CD4-positive, alpha-beta T cell (primary cell): ENCODE results near the gene RERE. TPM values are rescaled to one million over a fixed set of nuclear protein-coding genes. Genes with fewer than 3 reads are reported as not detected.

ENCODE experiments used
- ATAC-seq: fragments of 200-7000 bp; cut with Tn5 transposase; one replicate; pipeline ENCODE4 v1.10.0; 2022; ENCODE audit warnings: mild to moderate bottlenecking; ENCODE audit not compliant: poor library complexity
- CTCF ChIA-PET: fragments of 350-600 bp; sonication (Branson Sonifier 250); formaldehyde crosslinking; loops from one replicate; lab custom pipeline; 2021; ENCODE audit warnings: antibody characterized with exemption, inconsistent platforms; lab: Charles Lee
- POLR2A ChIA-PET: fragments of 350-600 bp; sonication (Branson Sonifier 250); formaldehyde crosslinking; loops from one replicate; lab custom pipeline; 2021; ENCODE audit warnings: antibody characterized with exemption, inconsistent platforms; lab: Charles Lee
- DNase-seq, 14 experiments: peaks; one replicate each; pipeline ENCODE4 v3.0.0-alpha.2; 2013 to 2020; ENCODE audit warnings: mixed read lengths in 2 of 14
- H3K27ac ChIP-seq, 2 donors: one replicate each; pipeline versions ENCODE4 v1.5.1 to v1.7.0; 2013; ENCODE audit warnings: low read length in 2 of 2, low read depth in 1 of 2, mild to moderate bottlenecking in 1 of 2
- H3K27me3 ChIP-seq, 2 experiments: 1 replicate in 1 of 2; 2 replicates in 1 of 2; pipeline versions ENCODE4 v1.6.1 to v1.7.0; 2013; ENCODE audit warnings: low read length in 2 of 2, control low read depth in 1 of 2, mild to moderate bottlenecking in 1 of 2, moderate library complexity in 1 of 2; ENCODE audit not compliant: insufficient read depth in 2 of 2, control insufficient read depth in 1 of 2
- H3K36me3 ChIP-seq: one replicate; pipeline ENCODE4 v1.6.1; 2013; ENCODE audit warnings: low read length, control low read depth; ENCODE audit not compliant: insufficient read depth
- H3K4me1 ChIP-seq: one replicate; pipeline ENCODE4 v1.6.1; 2013; ENCODE audit warnings: low read length, control low read depth; ENCODE audit not compliant: insufficient read depth
- H3K4me3 ChIP-seq: one replicate; pipeline ENCODE4 v1.5.1; 2013; ENCODE audit warnings: mild to moderate bottlenecking, low read length, moderate library complexity
- H3K9me3 ChIP-seq, 2 experiments: 1 replicate in 1 of 2; 2 replicates in 1 of 2; pipeline versions ENCODE4 v1.6.1 to v1.7.0; 2013; ENCODE audit warnings: low read length in 2 of 2, mild to moderate bottlenecking in 2 of 2, control low read depth in 1 of 2, moderate library complexity in 1 of 2; ENCODE audit not compliant: control insufficient read depth in 1 of 2, insufficient read depth in 1 of 2
- H3K27ac Mint-ChIP-seq: one replicate; pipeline ENCODE4 v1.8.0; 2020; ENCODE audit warnings: mixed read lengths
- H3K27me3 Mint-ChIP-seq: one replicate; pipeline ENCODE4 v1.8.0; 2021; ENCODE audit warnings: mixed read lengths
- H3K36me3 Mint-ChIP-seq: one replicate; pipeline ENCODE4 v1.8.0; 2021; ENCODE audit warnings: low read depth, mixed read lengths
- H3K4me1 Mint-ChIP-seq: one replicate; pipeline ENCODE4 v1.8.0; 2021; ENCODE audit warnings: low read depth, mixed read lengths
- H3K4me3 Mint-ChIP-seq: one replicate; pipeline ENCODE4 v1.8.0; 2020; ENCODE audit warnings: mild to moderate bottlenecking, mixed read lengths
- H3K9me3 Mint-ChIP-seq: one replicate; pipeline ENCODE4 v1.8.0; 2020; ENCODE audit warnings: mixed read lengths
- CTCF ChIP-seq: fragments of 200-600 bp; IDR thresholded peaks from one replicate; pipeline ENCODE4 v1.8.0; 2022; ENCODE audit warnings: antibody characterized with exemption, mild to moderate bottlenecking
- intact Hi-C, 2 experiments: fragments of 100-400 bp; cut with DNase I in 1 of 2; cut with micrococcal nuclease in 1 of 2; formaldehyde crosslinking; loops; one replicate each; pipeline versions ENCODE4 v1.15.1 to v1.9.0; 2023 to 2025; cut with DNase I, micrococcal nuclease
- total RNA-seq, 174 experiments: library from RNA in 2 of 174; stranded (reverse) in 2 of 174; gene quantifications; one replicate each; pipeline ENCODE4 v1.2.3 and lab custom pipeline; 2021 to 2026

Gene RERE
- total RNA-seq, 2 experiments from 2014 or later, result 78.4 to 84.0 TPM

DNA sequence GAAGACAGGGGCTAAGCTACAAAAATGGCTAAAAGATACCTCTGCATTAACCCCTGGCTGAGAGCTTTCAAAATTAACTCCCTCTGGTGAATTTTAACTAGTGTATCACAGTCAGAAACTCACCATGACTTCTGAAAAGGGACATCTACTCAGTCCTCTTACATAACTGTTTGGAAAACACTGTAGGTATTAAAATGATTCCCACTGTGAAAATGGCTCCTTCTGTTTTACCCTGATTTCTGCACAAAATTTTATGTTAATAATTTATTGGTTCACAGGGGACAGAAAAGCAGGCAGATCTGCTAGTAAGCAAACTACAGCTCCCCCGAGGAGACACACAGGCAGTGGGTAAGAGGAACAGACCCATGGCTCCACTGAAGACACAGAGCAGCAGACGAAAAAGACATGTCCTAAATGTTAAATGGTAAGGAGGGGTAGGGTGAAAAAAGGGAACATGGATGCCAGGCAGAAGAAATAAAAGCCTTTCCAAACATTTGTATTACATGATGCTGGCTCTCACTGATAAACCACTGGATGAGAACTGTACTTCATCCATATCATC is 387.8 kb downstream of the RERE start:
- no peak for TF ChIP-seq CTCF
- peaks cover 4% of the 10 kb centered on the region for H3K36me3 Mint-ChIP-seq
- H3K9me3 Mint-ChIP-seq, result no peaks in the 10 kb centered on the region
- H3K27me3 ChIP-seq, result no peaks in the 10 kb centered on the region
- H3K27me3 Mint-ChIP-seq, result no peaks in the 10 kb centered on the region
- POLR2A ChIA-PET, result interaction anchor here (2.3 to 2.5 kb wide), 2 partner anchors 10 to 96 kb away, joined by 11 to 14 read pairs; no protein-coding TSS in a partner anchor
- no peak overlapping the region for H3K4me3 Mint-ChIP-seq
- ATAC-seq (no peak), DNase-seq (no peak)
- peaks cover 77% of the 10 kb centered on the region for H3K4me1 Mint-ChIP-seq
- H3K4me1 ChIP-seq, result peaks cover 72% of the 10 kb centered on the region
- H3K27ac Mint-ChIP-seq, result peak overlapping the region; percentile 88
- no peak overlapping the region for H3K4me3 ChIP-seq
- H3K36me3 ChIP-seq, result no peaks in the 10 kb centered on the region
- CTCF ChIA-PET, result interaction anchor here (0.7 to 2.4 kb wide), 3 partner anchors 10 to 31 kb away, joined by 3 to 8 read pairs (median 4); no protein-coding TSS in a partner anchor
- no peaks in the 10 kb centered on the region for H3K9me3 ChIP-seq
- no peak overlapping the region for H3K27ac ChIP-seq
- intact Hi-C loops, result loop anchor here (2.0 to 10.0 kb wide), 2 partner anchors 43 to 385 kb away; partner anchors contain the start of gene RERE (in 1 of the 2)

DNA sequence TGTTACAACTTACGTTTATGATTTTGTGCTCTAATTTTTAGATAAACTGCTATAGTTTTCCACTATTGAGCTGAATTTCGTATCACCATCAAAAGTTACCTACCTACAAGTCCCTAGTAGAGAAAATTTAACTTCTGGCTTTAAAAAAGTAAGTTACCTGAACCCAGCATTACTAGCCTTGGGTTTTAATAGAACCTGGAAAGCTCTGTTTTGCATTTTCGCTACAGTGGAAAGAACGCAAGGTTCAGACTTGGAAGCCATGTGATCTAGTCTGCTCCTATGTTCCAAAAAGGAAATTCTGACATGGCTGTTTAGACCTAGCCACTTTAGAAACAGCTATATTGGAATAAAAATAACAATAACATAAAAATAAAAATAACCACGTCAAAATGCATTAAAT is 389.0 kb downstream of the RERE start:
- no peaks in the 10 kb centered on the region for H3K36me3 ChIP-seq
- H3K27me3 ChIP-seq, result no peaks in the 10 kb centered on the region
- peaks cover 79% of the 10 kb centered on the region for H3K4me1 ChIP-seq
- H3K36me3 Mint-ChIP-seq, result peaks cover 9% of the 10 kb centered on the region
- TF ChIP-seq CTCF, result no peak
- no peak overlapping the region for H3K4me3 Mint-ChIP-seq
- intact Hi-C loops, result loop anchor here in 1 of 2 experiments (10.0 kb wide), 1 partner anchor 386 kb away; the partner anchor contains the start of gene RERE
- no peaks in the 10 kb centered on the region for H3K27me3 Mint-ChIP-seq
- H3K27ac Mint-ChIP-seq, result peak overlapping the region; percentile 96
- peaks cover 83% of the 10 kb centered on the region for H3K4me1 Mint-ChIP-seq
- no peaks in the 10 kb centered on the region for H3K9me3 ChIP-seq
- ATAC-seq (no peak), DNase-seq (no peak)
- peak overlapping the region in 1 of 2 donors; percentile 45 for H3K27ac ChIP-seq
- ChIA-PET POLR2A (interaction anchor here (1.0 to 1.8 kb wide), 3 partner anchors 11 to 98 kb away, joined by 3 to 5 read pairs (median 5); no protein-coding TSS in a partner anchor), CTCF (interaction anchor here (1.6 kb wide), 1 partner anchor 19 kb away, joined by 5 read pairs; no protein-coding TSS in a partner anchor)
- no peak overlapping the region for H3K4me3 ChIP-seq
- no peaks in the 10 kb centered on the region for H3K9me3 Mint-ChIP-seq

DNA sequence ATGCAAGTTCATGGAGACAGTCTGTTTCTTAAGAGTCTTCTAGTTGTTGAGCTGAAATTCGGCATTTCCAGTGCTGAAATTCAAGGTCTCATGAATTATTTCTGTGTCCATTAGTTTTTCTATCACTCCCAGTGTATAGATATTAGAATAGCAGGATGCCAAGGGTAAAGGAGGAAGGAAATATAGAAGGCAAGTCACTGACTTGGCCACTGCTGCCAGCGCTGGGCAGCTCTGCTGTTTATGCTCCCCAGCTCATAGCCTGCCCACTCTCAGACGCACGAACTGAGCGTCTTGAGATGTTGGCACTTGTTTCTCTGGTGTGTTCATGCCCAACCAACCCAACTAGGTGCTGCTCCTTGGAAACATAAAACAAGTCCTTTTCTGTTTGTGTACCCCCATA is 389.5 kb downstream of the RERE start:
- CTCF ChIA-PET, result interaction anchor here (0.6 to 1.6 kb wide), 2 partner anchors 19 to 57 kb away, joined by 3 to 5 read pairs; no protein-coding TSS in a partner anchor
- H3K4me1 ChIP-seq, result peaks cover 79% of the 10 kb centered on the region
- Mint-ChIP-seq H3K27ac (peak overlapping the region; percentile 96), H3K4me1 (peaks cover 83% of the 10 kb centered on the region), H3K36me3 (peaks cover 9% of the 10 kb centered on the region), H3K27me3 (no peaks in the 10 kb centered on the region), H3K9me3 (no peaks in the 10 kb centered on the region), H3K4me3 (peak overlapping the region; percentile 82)
- POLR2A ChIA-PET, result interaction anchor here (0.7 to 1.8 kb wide), 5 partner anchors 9 to 98 kb away, joined by 3 to 5 read pairs (median 3); no protein-coding TSS in a partner anchor
- TF ChIP-seq CTCF, result no peak
- H3K9me3 ChIP-seq, result no peaks in the 10 kb centered on the region
- DNase-seq (no peak), ATAC-seq (no peak)
- H3K27me3 ChIP-seq, result no peaks in the 10 kb centered on the region
- H3K27ac ChIP-seq, result peak overlapping the region; percentile 2 to 45
- intact Hi-C loops, result loop anchor here in 1 of 2 experiments (10.0 kb wide), 1 partner anchor 387 kb away; the partner anchor contains the start of gene RERE
- no peaks in the 10 kb centered on the region for H3K36me3 ChIP-seq
- H3K4me3 ChIP-seq, result no peak overlapping the region
